B cell (primary cell): ENCODE measurements around the gene PACSIN2. TPM values are rescaled to one million over a fixed set of nuclear protein-coding genes. Genes with fewer than 3 reads are reported as not detected.

Source experiments
- ATAC-seq: fragments of 200-7000 bp; cut with Tn5 transposase; one replicate; pipeline ENCODE4 v1.10.0; 2021; ENCODE audit warnings: low read depth, mild to moderate bottlenecking, moderate number of reproducible peaks, moderate library complexity
- CTCF ChIA-PET: fragments of 350-600 bp; sonication (Branson Sonifier 250); formaldehyde crosslinking; loops from one replicate; lab custom pipeline; 2021; ENCODE audit warnings: antibody characterized with exemption, inconsistent platforms; lab: Charles Lee
- POLR2A ChIA-PET: fragments of 350-600 bp; sonication (Branson Sonifier 250); formaldehyde crosslinking; loops from one replicate; lab custom pipeline; 2021; ENCODE audit warnings: antibody characterized with exemption; lab: Charles Lee
- DNase-seq: peaks from one replicate; pipeline ENCODE4 v3.0.0; 2013
- H2AFZ ChIP-seq: 2 replicates; pipeline ENCODE4 v1.6.1; 2012; ENCODE audit warnings: mild to moderate bottlenecking, low read depth, low read length; ENCODE audit not compliant: insufficient read depth, poor library complexity, severe bottlenecking
- H3K27ac ChIP-seq, 2 donors: 1 replicate in 1 of 2; 2 replicates in 1 of 2; pipeline ENCODE4 v1.5.1; 2012 to 2013; ENCODE audit warnings: low read length in 2 of 2, mild to moderate bottlenecking in 2 of 2, moderate library complexity in 1 of 2
- H3K27me3 ChIP-seq, 4 experiments: fragments of 200-600 bp in 1 of 4; sonication (generic) in 1 of 4; replicated peaks in 1 of 4; 1 replicate in 2 of 4; 2 replicates in 2 of 4; pipeline versions ENCODE4 v1.6.1 to v1.7.0; 2013 to 2016; ENCODE audit warnings: low read length in 3 of 4, mild to moderate bottlenecking in 2 of 4, mixed read lengths in 1 of 4, moderate library complexity in 1 of 4; ENCODE audit not compliant: insufficient read depth in 4 of 4, control insufficient read depth in 3 of 4; ENCODE audit errors: control extremely low read depth in 1 of 4
- H3K36me3 ChIP-seq, 2 experiments: replicated peaks in 1 of 2; 1 replicate in 1 of 2; 2 replicates in 1 of 2; pipeline versions ENCODE4 v1.6.1 to v1.7.1; 2013; ENCODE audit warnings: low read length in 1 of 2; ENCODE audit not compliant: insufficient read depth in 2 of 2, control insufficient read depth in 1 of 2; ENCODE audit errors: control extremely low read depth in 1 of 2, extremely low read depth in 1 of 2
- H3K4me1 ChIP-seq, 2 donors: fragments of 200-600 bp in 1 of 2; sonication (generic) in 1 of 2; 1 replicate in 1 of 2; 2 replicates in 1 of 2; pipeline versions ENCODE4 v1.5.1 to v1.6.1; 2013 to 2017; ENCODE audit warnings: low read length in 2 of 2; ENCODE audit not compliant: control insufficient read depth in 2 of 2, insufficient read depth in 2 of 2
- H3K4me2 ChIP-seq: replicated peaks from 2 replicates; pipeline ENCODE3; 2012; ENCODE audit warnings: mild to moderate bottlenecking, low read depth, low read length; ENCODE audit not compliant: poor library complexity, severe bottlenecking
- H3K4me3 ChIP-seq, 5 experiments: fragments of 200-600 bp in 1 of 5; sonication (generic) in 1 of 5; 1 replicate in 3 of 5; 2 replicates in 2 of 5; pipeline versions ENCODE4 v1.5.1 to v1.7.0; 2011 to 2016; ENCODE audit warnings: low read length in 4 of 5, mild to moderate bottlenecking in 4 of 5, low read depth in 2 of 5, control low read depth in 1 of 5, moderate library complexity in 1 of 5; ENCODE audit not compliant: insufficient read depth in 1 of 5; ENCODE audit errors: control extremely low read depth in 1 of 5, extremely low read depth in 1 of 5
- H3K79me2 ChIP-seq: fragments of 200-600 bp; sonication (generic); one replicate; pipeline ENCODE4 v1.6.0; 2016; ENCODE audit warnings: low read length; ENCODE audit not compliant: control insufficient read depth, insufficient read depth
- H3K9ac ChIP-seq: fragments of 200-600 bp; sonication (generic); 2 replicates; pipeline ENCODE4 v1.6.1; 2017; ENCODE audit warnings: mild to moderate bottlenecking, low read length, moderate library complexity
- H3K9me3 ChIP-seq, 3 donors: one replicate each; pipeline versions ENCODE4 v1.6.1 to v1.7.1; 2013; ENCODE audit warnings: low read length in 2 of 3; ENCODE audit not compliant: control insufficient read depth in 2 of 3, insufficient read depth in 1 of 3; ENCODE audit errors: control extremely low read depth in 1 of 3
- H4K20me1 ChIP-seq: 2 replicates; pipeline ENCODE4 v1.6.0; 2012; ENCODE audit warnings: mild to moderate bottlenecking, low read length; ENCODE audit not compliant: insufficient read depth, control insufficient read depth, poor library complexity, severe bottlenecking
- H3K27ac Mint-ChIP-seq: one replicate; pipeline ENCODE4 v1.8.0; 2021; ENCODE audit warnings: mixed read lengths
- H3K27me3 Mint-ChIP-seq: one replicate; pipeline ENCODE4 v1.8.0; 2021; ENCODE audit warnings: mixed read lengths
- H3K4me1 Mint-ChIP-seq: one replicate; pipeline ENCODE4 v1.8.0; 2021; ENCODE audit warnings: mixed read lengths
- H3K4me3 Mint-ChIP-seq: one replicate; pipeline ENCODE4 v1.8.0; 2021; ENCODE audit warnings: mixed read lengths
- H3K9me3 Mint-ChIP-seq: one replicate; pipeline ENCODE4 v1.8.0; 2022; ENCODE audit warnings: mixed read lengths; ENCODE audit not compliant: insufficient read depth
- CTCF ChIP-seq: fragments of 200-600 bp; IDR thresholded peaks from one replicate; pipeline ENCODE4 v1.8.0; 2022; ENCODE audit warnings: antibody characterized with exemption, mild to moderate bottlenecking
- EZH2 ChIP-seq: IDR thresholded peaks from 2 replicates; pipeline ENCODE4 v1.6.1; 2012; ENCODE audit warnings: borderline replicate concordance, low read depth, mild to moderate bottlenecking, moderate library complexity, low read length; ENCODE audit not compliant: insufficient read depth, poor library complexity, severe bottlenecking
- WGBS: methylation state at CpG from one replicate; pipeline ENCODE4 v1.1.5; 2013; ENCODE audit warnings: missing lambda C conversion rate; ENCODE audit not compliant: insufficient coverage; 5-methylcytosine and 5-hydroxymethylcytosine counted together
- intact Hi-C: fragments of 100-400 bp; cut with micrococcal nuclease; formaldehyde crosslinking; loops from one replicate; pipeline ENCODE4 v1.10.0; 2022
- polyA plus RNA-seq: library from polyadenylated mRNA; depleted of rRNA; stranded (reverse); fragments of >200 nt; gene quantifications from 2 replicates; pipeline ENCODE4 v1.2.3, GENCODE V29; 2012
- total RNA-seq, 2 donors: library from RNA; stranded (reverse); fragments of 120-200 nt in 1 of 2; gene quantifications; 1 replicate in 1 of 2; 2 replicates in 1 of 2; pipeline versions ENCODE4 v1.2.3 to v1.2.4, GENCODE V29; 2013 to 2022

Gene PACSIN2
- total and polyA plus RNA-seq, 2 donors (not counting 1 experiment from before 2014, with no cell fraction given): 26.9 to 59.3 TPM

GRCh38 chr22:42834177-42834949 lies 180.6 kb downstream of the PACSIN2 start:
- no peaks in the 10 kb centered on the region for H4K20me1 ChIP-seq
- H3K4me1 ChIP-seq: no peaks in the 10 kb centered on the region
- Mint-ChIP-seq H3K4me3 (no peak overlapping the region), H3K4me1 (no peaks in the 10 kb centered on the region), H3K9me3 (no peaks in the 10 kb centered on the region), H3K27me3 (no peaks in the 10 kb centered on the region), H3K27ac (no peak overlapping the region)
- no peak for ATAC-seq
- no peak overlapping the region for H2AFZ ChIP-seq
- H3K9me3 ChIP-seq: no peaks in the 10 kb centered on the region
- WGBS: 69% methylated on average over 1 of the region's 5 CpGs
- peaks cover 6 to 60% of the 10 kb centered on the region in 2 experiments for H3K36me3 ChIP-seq
- intact Hi-C loops: no loop called here
- no peak overlapping the region for H3K4me2 ChIP-seq
- H3K27ac ChIP-seq: no peak overlapping the region
- DNase-seq: no peak
- POLR2A ChIA-PET: no interaction called here
- no peaks in the 10 kb centered on the region for H3K79me2 ChIP-seq
- H3K27me3 ChIP-seq: no peaks in the 10 kb centered on the region
- CTCF ChIA-PET: interaction anchor here (0.6 to 1.6 kb wide), 6 partner anchors 9 to 216 kb away, joined by 3 to 8 read pairs (median 4); no protein-coding TSS in a partner anchor
- no peak overlapping the region for H3K9ac ChIP-seq
- TF ChIP-seq CTCF (no peak), EZH2 (no peak)
- H3K4me3 ChIP-seq: no peak overlapping the region

DNA sequence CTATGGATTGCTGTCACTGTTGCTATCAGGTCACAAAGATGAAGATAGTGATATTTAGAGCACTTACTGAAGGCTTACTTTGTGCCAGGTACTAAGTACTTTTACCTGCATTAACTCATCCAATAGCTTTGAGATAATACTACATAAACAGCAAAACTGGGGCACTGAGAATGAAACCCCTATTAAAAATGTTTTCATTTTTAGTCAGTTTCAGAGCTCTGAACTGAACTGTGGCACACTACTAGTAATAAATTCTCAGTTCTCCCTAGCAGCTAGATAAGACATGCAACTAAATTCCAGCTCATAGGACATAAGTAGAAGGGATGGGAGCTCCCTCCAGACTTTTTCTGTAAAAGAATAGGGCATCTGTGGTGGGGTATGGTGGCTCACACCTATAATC lies 181.8 kb downstream of the PACSIN2 start:
- ChIA-PET POLR2A (no interaction called here), CTCF (interaction anchor here (1.0 to 1.6 kb wide), 5 partner anchors 8 to 200 kb away, joined by 3 to 8 read pairs (median 4); no protein-coding TSS in a partner anchor)
- Mint-ChIP-seq H3K4me1 (no peaks in the 10 kb centered on the region), H3K27ac (no peak overlapping the region), H3K9me3 (no peaks in the 10 kb centered on the region), H3K27me3 (no peaks in the 10 kb centered on the region), H3K4me3 (no peak overlapping the region)
- Histone ChIP-seq H3K4me3 (no peak overlapping the region), H3K27me3 (no peaks in the 10 kb centered on the region), H3K4me2 (no peak overlapping the region), H3K27ac (no peak overlapping the region), H3K9ac (no peak overlapping the region), H3K4me1 (no peaks in the 10 kb centered on the region), H2AFZ (no peak overlapping the region), H3K79me2 (no peaks in the 10 kb centered on the region), H3K36me3 (peaks cover 6 to 69% of the 10 kb centered on the region in 2 experiments), H3K9me3 (no peaks in the 10 kb centered on the region), H4K20me1 (no peaks in the 10 kb centered on the region)
- intact Hi-C loops: no loop called here
- no peak for DNase-seq
- TF ChIP-seq CTCF (no peak), EZH2 (no peak)
- ATAC-seq: no peak
